ENCODE results near the gene DIABLO.

DNA sequence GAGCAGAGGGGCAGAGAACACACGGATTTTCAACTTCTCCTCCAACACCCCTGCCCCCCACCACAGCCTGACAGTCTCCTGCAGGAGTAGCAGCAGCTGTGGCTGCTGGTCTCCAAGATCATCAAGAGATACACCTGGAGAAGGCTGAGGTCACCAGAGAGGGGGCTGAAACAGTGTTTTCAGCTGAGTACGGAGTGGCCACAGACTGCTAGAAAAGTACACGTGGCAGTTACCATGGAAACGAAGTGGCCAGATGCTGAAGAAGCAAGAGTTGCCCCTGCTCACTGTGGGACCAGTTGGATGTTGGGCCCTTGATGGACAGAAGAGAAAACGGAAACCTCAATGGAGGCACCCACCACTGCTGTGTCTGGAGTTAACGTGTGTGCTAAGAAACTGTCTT lies 4.9 kb upstream of the DIABLO start:
- TF ChIP-seq EZH2 (IDR thresholded peaks at IDR 0.05) (no peak), POLR2AphosphoS5 (IDR thresholded peaks at IDR 0.05; ENCODE audit: borderline replicate concordance, low read depth, low read length) (no peak), FOXP2 (optimal IDR thresholded peaks at IDR 0.05; ENCODE audit: control extremely low read depth, extremely low read length, insufficient read depth) (no peak)

Data from SK-N-MC (cell line).